ENCODE measurements around the gene FUT7. TPM values are rescaled to one million over a fixed set of nuclear protein-coding genes. Genes with fewer than 3 reads are reported as not detected.

The FUT7 gene
- total and polyA plus RNA-seq, 9 of the 15 experiments (the other 6 are each of a cell fraction or from before 2014, with no cell fraction given) = not detected

GRCh38 chr9:137029058-137029936 lies 2.6 kb downstream of the FUT7 start (continued):
- 0 out of 2 replicates have a peak, but pooled peaks have one; percentile 12 for TF ChIP-seq TOE1 (IDR thresholded peaks at IDR 0.05; ENCODE audit: borderline replicate concordance)
- TF ChIP-seq TOE1 (CRISPR knock-in tag; IDR thresholded peaks at IDR 0.05; ENCODE audit: borderline replicate concordance, low read depth) = no peak
- no peak for TF ChIP-seq ZKSCAN3 (CRISPR knock-in tag; IDR thresholded peaks at IDR 0.05)
- TF ChIP-seq CTBP1 (IDR thresholded peaks at IDR 0.05; ENCODE audit: borderline replicate concordance) = peak; percentile 51; the same call in 1 of the 2 replicates
- TF ChIP-seq ZBTB1 (CRISPR knock-in tag; IDR thresholded peaks at IDR 0.05; ENCODE audit: borderline replicate concordance, low read depth) = no peak
- TF ChIP-seq ATF4 (CRISPR knock-in tag; IDR thresholded peaks at IDR 0.05) = no peak
- no peak for TF ChIP-seq NELFE (IDR thresholded peaks at IDR 0.05; ENCODE audit: insufficient read depth, insufficient read length)
- TF ChIP-seq ELF4 (CRISPR knock-in tag; IDR thresholded peaks at IDR 0.05) = no peak
- TF ChIP-seq TARDBP (IDR thresholded peaks at IDR 0.05) = no peak
- TF ChIP-seq BRCA1 (IDR thresholded peaks at IDR 0.05) = no peak
- no peak for TF ChIP-seq BRCA1 (CRISPR knock-in tag; IDR thresholded peaks at IDR 0.05)
- no peak for TF ChIP-seq POLR3A (IDR thresholded peaks at IDR 0.05; ENCODE audit: borderline replicate concordance, extremely low read depth, insufficient read depth, insufficient read length)
- no peak for TF ChIP-seq ZNF431 (CRISPR knock-in tag; IDR thresholded peaks at IDR 0.05)
- no peak for TF ChIP-seq ATF3 (IDR thresholded peaks at IDR 0.05)
- TF ChIP-seq ATF3 (CRISPR knock-in tag; conservative IDR thresholded peaks at IDR 0.05) = 0 out of 2 replicates have a peak, but pooled peaks have one; percentile 39
- TF ChIP-seq BCLAF1 (IDR thresholded peaks at IDR 0.05; ENCODE audit: borderline replicate concordance in 1 of 2, control insufficient read depth in 1 of 2, low read depth in 2 of 2, low read length in 1 of 2) = no peak
- TF ChIP-seq NCOR1 (IDR thresholded peaks at IDR 0.05) = no peak
- TF ChIP-seq RFX1 (IDR thresholded peaks at IDR 0.05) = no peak
- TF ChIP-seq POLR2B (IDR thresholded peaks at IDR 0.05; ENCODE audit: low read depth, partially characterized antibody) = no peak
- TF ChIP-seq E2F8 (IDR thresholded peaks at IDR 0.05; ENCODE audit: low read depth, partially characterized antibody) = peak; percentile 32
- peak; percentile 84 for TF ChIP-seq RBM39 (optimal IDR thresholded peaks at IDR 0.05; ENCODE audit: low read depth, low read length)
